ENCODE measurements around the gene DPP6. TPM values are rescaled to one million over a fixed set of nuclear protein-coding genes. Genes with fewer than 3 reads are reported as not detected.

Gene DPP6
- polyA plus RNA-seq, 1 donor (not counting 4 experiments of a cell fraction or from before 2014, with no cell fraction given): not detected

DNA sequence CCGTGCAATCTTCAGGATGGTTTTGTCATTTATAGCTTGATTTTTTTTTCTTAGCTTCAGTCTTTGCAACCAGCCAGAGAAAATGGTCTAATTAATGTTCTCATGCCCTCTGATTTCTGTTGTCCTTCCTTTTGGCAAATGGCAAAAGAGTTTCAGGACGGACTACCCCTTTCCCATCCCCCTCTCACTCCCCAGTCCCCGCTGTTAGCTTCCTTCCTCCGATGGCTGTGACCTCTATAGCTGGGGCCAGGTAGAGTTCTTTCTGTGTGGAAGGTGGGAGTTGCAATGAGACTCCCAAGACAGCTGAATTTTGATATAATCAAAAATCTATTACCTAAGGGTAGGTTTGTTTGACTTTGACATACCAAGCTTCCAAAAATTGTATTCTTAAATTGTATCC is 588.7 kb downstream of the DPP6 start:
- H3K36me3 ChIP-seq (ENCODE audit: control insufficient read depth in 2 of 2, extremely low read depth in 1 of 2, insufficient read depth in 2 of 2, low read length in 2 of 2): no peaks in the 10 kb centered on the region
- H3K4me1 ChIP-seq (ENCODE audit: control insufficient read depth, extremely low read depth, insufficient read depth, low read length): no peaks in the 10 kb centered on the region
- H3K4me2 ChIP-seq (ENCODE audit: control insufficient read depth, extremely low read depth, insufficient read depth, low read depth, low read length): no peak overlapping the region
- H3K27me3 ChIP-seq (ENCODE audit: control insufficient read depth, extremely low read depth, insufficient read depth, low read length): no peaks in the 10 kb centered on the region
- H2AFZ ChIP-seq (ENCODE audit: control insufficient read depth, low read length): no peak overlapping the region
- H3K27ac ChIP-seq (ENCODE audit: control insufficient read depth, insufficient read depth, low read length): no peak overlapping the region
- no peaks in the 10 kb centered on the region for H3K9me3 ChIP-seq (ENCODE audit: control insufficient read depth, low read depth, low read length)
- no peaks in the 10 kb centered on the region for H3K79me2 ChIP-seq (ENCODE audit: control insufficient read depth, insufficient read depth, low read length)
- TF ChIP-seq, protein P1, sequence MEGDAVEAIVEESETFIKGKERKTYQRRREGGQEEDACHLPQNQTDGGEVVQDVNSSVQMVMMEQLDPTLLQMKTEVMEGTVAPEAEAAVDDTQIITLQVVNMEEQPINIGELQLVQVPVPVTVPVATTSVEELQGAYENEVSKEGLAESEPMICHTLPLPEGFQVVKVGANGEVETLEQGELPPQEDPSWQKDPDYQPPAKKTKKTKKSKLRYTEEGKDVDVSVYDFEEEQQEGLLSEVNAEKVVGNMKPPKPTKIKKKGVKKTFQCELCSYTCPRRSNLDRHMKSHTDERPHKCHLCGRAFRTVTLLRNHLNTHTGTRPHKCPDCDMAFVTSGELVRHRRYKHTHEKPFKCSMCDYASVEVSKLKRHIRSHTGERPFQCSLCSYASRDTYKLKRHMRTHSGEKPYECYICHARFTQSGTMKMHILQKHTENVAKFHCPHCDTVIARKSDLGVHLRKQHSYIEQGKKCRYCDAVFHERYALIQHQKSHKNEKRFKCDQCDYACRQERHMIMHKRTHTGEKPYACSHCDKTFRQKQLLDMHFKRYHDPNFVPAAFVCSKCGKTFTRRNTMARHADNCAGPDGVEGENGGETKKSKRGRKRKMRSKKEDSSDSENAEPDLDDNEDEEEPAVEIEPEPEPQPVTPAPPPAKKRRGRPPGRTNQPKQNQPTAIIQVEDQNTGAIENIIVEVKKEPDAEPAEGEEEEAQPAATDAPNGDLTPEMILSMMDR (optimal IDR thresholded peaks at IDR 0.05 in 1 of 3, IDR thresholded peaks at IDR 0.05 in 1 of 3, conservative IDR thresholded peaks at IDR 0.05 in 1 of 3; ENCODE audit: extremely low read depth in 1 of 3, insufficient read depth in 2 of 3, low read length in 3 of 3): no peak
- no peak for TF ChIP-seq EZH2 (IDR thresholded peaks at IDR 0.05; ENCODE audit: low read length)
- no peak overlapping the region for H3K9ac ChIP-seq (ENCODE audit: control insufficient read depth, extremely low read depth, insufficient read depth, low read length)
- H4K20me1 ChIP-seq (ENCODE audit: control insufficient read depth, extremely low read depth, insufficient read depth, low read length): no peaks in the 10 kb centered on the region
- DNase-seq (ENCODE audit: low read depth, low spot score): no peak
- no peak for FAIRE-seq
- no peak overlapping the region for H3K4me3 ChIP-seq (ENCODE audit: control insufficient read depth in 2 of 3, extremely low read depth in 1 of 3, insufficient read depth in 2 of 3, low read depth in 1 of 3, low read length in 3 of 3)
- dilution Hi-C loops (cut with MboI; ENCODE audit: extremely low pct_ligation_motif_present, low sequenced_read_pairs): no loop called here
- H3K9me1 ChIP-seq (ENCODE audit: control insufficient read depth, extremely low read depth, insufficient read depth, low read length): no peaks in the 10 kb centered on the region

DNA sequence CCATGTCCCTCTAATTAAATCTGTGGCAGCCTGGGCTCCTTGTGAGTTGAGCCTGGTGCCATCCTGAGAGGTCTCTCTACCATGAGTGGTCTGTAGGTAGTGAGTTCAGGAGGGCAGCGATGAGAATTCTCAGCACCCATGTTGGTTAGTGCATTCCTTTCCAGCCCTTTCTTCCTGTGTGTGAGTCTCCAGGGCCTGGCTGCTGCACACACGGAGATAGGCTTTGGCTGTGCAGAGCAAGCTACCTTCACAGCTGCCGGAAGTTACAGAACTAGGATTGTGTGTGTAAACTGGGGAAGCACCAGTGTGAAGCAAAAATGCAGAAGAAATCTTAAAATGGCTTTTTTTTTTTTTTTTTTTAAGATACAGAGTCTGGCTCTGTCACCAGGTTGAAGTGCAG is 592.2 kb downstream of the DPP6 start:
- peaks cover 2% of the 10 kb centered on the region for H3K9me3 ChIP-seq (ENCODE audit: control insufficient read depth, low read depth, low read length)
- H3K27ac ChIP-seq (ENCODE audit: control insufficient read depth, insufficient read depth, low read length): no peak overlapping the region
- no peaks in the 10 kb centered on the region for H3K36me3 ChIP-seq (ENCODE audit: control insufficient read depth in 2 of 2, extremely low read depth in 1 of 2, insufficient read depth in 2 of 2, low read length in 2 of 2)
- FAIRE-seq (no peak), DNase-seq (ENCODE audit: low read depth, low spot score) (no peak)
- H3K4me3 ChIP-seq (ENCODE audit: control insufficient read depth in 2 of 3, extremely low read depth in 1 of 3, insufficient read depth in 2 of 3, low read depth in 1 of 3, low read length in 3 of 3): no peak overlapping the region
- no peak overlapping the region for H3K9ac ChIP-seq (ENCODE audit: control insufficient read depth, extremely low read depth, insufficient read depth, low read length)
- H3K79me2 ChIP-seq (ENCODE audit: control insufficient read depth, insufficient read depth, low read length): no peaks in the 10 kb centered on the region
- dilution Hi-C loops (cut with MboI; ENCODE audit: extremely low pct_ligation_motif_present, low sequenced_read_pairs): no loop called here
- H2AFZ ChIP-seq (ENCODE audit: control insufficient read depth, low read length): no peak overlapping the region
- H4K20me1 ChIP-seq (ENCODE audit: control insufficient read depth, extremely low read depth, insufficient read depth, low read length): no peaks in the 10 kb centered on the region
- no peaks in the 10 kb centered on the region for H3K9me1 ChIP-seq (ENCODE audit: control insufficient read depth, extremely low read depth, insufficient read depth, low read length)
- H3K4me1 ChIP-seq (ENCODE audit: control insufficient read depth, extremely low read depth, insufficient read depth, low read length): no peaks in the 10 kb centered on the region
- no peak overlapping the region for H3K4me2 ChIP-seq (ENCODE audit: control insufficient read depth, extremely low read depth, insufficient read depth, low read depth, low read length)
- TF ChIP-seq, protein P1 (optimal IDR thresholded peaks at IDR 0.05 in 1 of 3, IDR thresholded peaks at IDR 0.05 in 1 of 3, conservative IDR thresholded peaks at IDR 0.05 in 1 of 3; ENCODE audit: extremely low read depth in 1 of 3, insufficient read depth in 2 of 3, low read length in 3 of 3): no peak
- no peak for TF ChIP-seq EZH2 (IDR thresholded peaks at IDR 0.05; ENCODE audit: low read length)
- no peaks in the 10 kb centered on the region for H3K27me3 ChIP-seq (ENCODE audit: control insufficient read depth, extremely low read depth, insufficient read depth, low read length)

All from keratinocyte (primary cell).